ENCODE results near the gene DIDO1.

GRCh38 chr20:62858058-62858830 lies 68.1 kb downstream of the DIDO1 start:
- TF ChIP-seq POLR2A (IDR thresholded peaks at IDR 0.05; ENCODE audit: low read length) (no peak), GATA1 (IDR thresholded peaks at IDR 0.05; ENCODE audit: low read depth, low read length) (no peak)

Data from erythroblast (primary cell).